NCI-H1436 treated with DMSO at 0.1 percent for 48 hours (cell line): ENCODE measurements around the gene TLE2.
A peak's percentile ranks its signal among the peaks of the same experiment; 100 is the strongest.

Experiments
- DNase-seq: peaks from one replicate; lab custom pipeline; 2025; lab: John Stamatoyannopoulos, UW

The TLE2 gene

DNA sequence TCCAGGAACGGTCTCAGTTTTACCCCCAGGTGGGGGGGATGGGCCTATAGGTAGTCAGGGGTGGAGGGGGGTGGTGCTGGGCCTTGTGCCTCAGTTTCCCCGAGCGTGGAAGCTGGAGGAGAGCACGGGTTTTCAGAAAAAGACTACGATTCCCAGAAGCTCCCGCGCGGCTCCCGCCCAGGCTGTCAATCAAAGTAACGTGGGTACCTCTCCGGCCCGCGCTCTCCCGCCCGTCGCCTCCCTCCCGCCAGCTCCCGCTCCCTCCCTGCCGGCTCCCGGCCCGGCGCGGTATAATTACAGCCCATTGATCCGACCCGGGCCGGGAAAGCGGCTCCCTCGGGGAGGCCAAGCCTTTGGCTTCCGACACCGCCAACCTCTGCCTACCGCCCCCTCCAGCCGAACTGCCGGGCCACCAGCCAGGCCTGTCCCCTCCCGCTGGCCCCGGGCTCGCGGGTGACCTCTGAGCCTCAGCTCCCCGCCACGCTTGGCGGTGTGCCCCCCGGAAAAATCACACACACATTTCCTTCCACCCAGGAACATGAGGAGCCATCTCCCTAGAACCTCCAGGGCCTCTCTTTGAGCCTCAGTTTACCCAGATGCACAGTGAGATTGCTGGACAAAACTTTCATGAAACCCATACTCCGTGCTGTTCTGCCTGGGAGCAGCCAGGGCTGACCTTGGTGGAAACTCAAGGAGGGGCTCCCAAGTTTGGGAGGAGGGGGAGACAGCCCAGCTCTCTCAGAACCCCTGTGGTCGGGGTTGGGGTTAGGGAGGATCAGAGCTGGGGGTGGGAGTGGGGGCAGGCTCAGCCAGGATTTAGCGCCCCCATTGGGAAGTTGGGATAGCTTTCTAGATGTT lies 7.3 kb upstream of the TLE2 start:
- peak; percentile 88 for DNase-seq

DNA sequence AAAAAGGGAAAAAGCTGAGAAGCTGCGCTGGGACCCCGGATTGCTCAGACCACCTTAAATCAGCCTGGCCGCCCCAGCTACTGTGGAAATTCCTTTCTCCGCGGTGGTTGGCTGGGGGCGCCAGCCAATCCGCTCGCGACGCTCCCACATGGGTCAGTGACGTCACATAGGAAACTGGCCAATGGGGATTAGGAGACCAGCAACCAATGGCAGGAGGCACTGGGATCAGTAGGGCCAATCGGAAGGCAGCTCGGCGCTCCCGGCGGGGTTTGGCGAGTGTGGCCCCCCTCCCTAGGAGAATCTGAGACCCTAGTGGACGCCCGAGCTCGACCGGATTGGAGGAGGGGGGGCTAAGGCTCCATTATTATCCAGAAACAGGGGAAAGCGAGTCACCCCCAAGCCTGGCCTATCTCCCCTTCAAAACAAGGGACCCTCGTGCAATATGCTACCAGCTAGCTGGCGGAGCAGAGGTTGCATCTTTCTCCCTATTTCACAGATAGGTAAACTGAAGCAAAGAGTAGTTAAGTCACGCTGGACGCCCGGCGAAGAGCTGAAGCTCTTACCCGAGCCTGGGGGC lies 6.5 kb upstream of the TLE2 start:
- peak; percentile 96 for DNase-seq

DNA sequence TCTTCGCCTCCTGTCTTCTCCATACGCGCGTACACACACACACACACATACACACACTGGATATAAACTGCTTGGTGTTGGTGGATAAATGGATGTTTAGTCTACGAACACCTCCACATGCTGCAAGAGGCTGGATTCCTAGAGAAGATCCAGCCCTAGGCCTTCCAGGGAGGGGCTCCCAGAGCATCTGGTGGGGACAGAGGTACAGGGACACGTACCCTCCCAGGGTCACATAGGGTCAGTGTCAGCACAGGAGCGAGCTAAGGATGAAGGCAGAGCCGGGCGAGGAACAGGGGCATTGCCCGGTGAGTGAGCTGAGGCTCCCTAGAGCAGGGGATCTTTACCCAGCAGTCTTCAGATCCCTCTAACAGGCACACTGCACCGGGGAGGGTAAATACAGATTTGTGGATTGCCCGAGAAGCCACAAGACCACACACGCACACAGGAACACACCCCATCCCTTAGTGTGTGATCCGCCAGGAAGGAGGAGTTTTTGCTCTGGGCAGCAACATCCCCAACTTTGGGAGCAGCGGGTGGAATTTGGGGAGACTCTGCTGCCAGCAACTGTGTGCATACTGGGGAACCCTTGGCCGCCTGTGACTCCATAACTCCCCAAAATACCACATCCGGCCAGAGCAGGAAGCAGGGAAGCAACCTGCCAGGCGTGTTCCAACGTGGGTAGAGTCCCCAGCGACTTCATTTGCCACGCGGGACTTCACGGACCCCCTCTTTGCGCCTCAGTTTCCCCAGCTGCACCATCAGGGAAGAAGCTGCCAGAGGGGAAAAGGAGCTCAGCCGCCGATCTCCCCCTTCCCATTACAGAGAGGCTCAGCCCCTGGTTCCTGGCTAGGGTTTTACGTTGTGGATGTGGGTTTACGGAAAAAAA lies 5.8 kb upstream of the TLE2 start:
- DNase-seq, result no peak

DNA sequence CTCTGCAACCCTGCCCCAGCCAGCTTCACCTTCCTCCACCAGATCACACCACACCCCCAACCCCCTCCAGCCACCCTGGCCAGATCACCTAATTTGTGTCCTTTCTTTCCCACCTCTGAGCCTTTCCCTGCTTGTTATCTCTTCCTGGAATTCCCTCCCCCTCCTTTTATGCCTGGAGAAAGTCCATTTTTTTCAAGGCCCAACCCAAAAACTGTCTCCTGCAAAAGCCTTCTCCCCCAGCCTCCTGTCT lies 5.3 kb upstream of the TLE2 start:
- DNase-seq, result no peak

DNA sequence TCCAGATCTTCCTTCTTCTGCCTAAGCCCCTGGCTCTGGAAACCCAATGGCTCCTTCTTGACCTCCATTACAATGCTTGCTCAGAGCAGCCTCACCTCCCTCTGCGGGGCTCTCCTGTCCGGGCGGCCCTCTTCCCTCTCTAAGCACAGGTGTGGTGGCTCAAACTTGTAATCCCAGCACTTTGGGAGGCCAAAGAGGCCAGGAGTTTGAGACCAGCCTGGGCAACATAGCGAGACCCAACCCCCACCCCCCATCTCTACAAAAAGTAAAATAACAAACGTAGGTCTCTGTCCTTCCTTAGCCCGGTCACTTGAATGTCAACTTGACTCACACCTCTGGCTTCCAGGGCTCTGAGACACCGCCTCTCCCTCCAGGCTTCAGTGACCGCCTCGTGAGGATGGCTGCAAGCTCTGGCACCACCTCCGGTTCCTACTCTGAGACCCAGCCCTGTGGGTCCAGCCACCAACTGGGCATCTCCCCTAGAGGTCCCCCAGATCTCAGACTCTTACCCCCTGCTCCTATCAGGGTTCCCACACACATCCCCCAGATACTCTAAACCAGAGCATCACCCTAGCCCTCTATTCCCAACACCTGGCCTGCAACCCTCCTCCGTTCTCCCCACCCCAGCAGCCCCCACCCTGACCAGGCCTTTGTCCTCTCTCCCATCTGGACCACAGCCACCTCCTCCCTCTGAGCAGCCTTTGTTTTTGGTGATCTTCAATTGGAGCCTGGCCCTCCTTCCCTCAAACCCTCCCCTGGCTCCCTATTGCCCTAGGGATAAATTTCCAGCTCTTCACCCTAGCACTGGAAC lies 4.7 kb upstream of the TLE2 start:
- no peak for DNase-seq

DNA sequence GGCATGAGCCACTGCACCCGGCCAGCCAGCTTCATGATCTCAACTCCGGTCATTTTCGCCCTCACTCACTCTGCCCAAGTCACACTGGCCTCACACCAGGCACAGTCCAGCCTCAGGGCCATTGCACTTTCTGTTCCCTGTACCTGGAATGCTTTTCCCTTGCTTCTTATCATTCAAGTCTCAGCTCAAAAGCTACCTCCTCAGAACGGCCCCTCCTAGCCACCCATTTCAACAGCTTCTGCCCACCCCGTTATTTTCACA lies 2.5 kb upstream of the TLE2 start:
- DNase-seq, result no peak

DNA sequence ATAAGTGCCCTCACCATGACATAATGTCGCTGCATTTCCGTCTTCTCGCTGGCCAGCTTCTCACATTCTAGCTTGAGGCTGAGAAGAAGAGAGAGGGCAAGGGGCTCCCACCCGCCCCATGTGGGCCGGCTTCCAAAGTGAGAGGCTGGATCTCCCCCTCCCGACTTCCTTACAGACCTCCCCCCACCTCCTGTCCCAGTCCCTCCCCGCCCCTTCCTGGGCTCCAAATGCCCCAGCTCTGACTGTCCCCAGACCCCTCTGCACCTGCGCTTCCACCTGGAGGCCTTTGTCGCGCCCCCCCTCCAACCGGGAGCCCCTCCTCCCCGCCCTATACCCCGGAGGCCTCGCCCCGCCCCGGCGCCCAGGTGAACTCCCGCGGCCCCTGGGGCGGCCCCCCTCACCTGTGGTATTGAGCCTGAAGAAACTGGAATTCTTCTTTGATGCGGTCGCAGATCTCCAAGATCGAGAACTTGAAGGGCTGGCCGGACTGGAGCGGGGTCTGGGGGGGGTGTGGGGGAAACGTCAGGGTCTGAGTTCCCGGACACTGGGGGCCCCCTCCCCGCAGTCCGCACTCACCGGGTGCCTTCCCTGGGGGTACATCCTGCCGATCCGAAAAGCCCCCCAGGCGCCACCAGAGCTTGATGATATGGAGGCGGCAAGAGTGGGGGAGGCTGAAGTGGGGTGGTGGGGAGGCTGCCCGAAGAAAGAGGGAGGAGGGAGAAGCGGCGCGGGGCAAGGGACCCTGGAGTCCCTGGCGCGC lies 595 bp downstream of the TLE2 start:
- DNase-seq, result no peak

DNA sequence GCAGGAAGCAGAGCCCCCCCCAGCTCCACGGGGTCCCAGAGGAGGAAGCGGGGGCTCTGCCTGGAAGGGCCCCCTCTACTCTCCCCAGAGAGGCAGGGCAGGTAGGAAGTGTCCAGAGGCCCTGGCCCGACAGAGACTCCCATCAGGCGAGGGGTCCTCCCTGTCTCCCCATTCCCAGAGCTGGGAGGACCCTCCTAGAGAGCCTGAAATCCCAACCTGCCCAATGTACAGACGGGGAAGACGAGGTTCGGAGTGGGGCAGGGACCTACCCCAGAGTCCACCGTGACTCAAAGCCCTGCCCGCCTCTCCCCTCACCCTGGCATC lies 1.1 kb downstream of the TLE2 start:
- no peak for DNase-seq

DNA sequence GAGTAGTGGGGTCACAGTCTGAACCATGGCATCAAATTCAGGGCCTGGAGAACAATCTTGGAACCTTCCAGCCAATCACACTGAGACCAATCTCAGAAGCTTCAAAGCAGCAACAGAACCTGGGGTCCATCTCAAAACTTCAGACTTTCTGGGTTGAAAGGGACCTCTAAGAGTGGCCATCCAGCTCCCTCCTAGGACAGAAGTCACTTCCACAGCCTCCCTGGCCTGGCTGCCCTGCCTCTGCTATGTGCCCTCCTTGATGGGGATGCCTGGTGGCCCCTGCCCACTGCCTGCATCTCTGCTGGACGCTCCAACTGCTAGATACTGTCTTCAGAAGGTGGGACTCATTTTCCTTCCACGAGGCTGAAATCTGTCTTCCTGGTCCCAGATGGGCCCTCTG lies 1.8 kb downstream of the TLE2 start:
- DNase-seq, result no peak

DNA sequence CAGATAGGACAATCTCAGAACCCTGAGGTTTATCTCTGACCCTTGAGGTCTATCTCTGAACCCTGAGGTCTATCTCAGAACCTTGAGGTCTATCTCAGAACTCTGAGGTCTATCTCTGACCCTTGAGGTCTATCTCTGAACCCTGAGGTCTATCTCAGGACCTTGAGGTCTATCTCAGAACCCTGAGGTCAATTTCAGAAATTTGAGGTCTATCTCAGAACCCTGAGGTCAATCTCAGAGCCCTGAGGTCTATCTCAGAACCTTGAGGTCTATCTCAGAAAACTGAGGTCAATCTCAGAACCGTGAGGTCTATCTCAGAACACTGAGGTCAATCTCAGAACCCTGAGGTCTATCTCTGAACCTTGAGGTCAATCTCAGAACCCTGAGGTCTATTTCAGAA lies 2.3 kb downstream of the TLE2 start:
- DNase-seq, result no peak

DNA sequence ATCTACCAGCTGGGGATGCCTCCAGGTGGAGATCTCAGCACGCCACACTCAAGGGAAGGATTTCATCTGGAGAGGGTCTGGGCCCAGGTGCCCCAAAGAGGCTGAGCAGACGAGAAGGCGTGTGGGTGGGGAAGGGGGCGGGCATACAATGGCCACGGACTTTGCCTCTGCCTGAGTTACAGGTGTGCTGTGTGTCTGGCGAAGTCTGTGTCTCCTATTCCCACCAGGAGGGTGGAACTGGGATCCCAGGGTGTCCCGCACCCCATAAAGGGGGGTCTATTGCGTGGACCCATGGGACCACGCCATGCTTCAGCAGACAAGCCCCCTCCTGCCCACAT lies 3.6 kb downstream of the TLE2 start:
- no peak for DNase-seq

DNA sequence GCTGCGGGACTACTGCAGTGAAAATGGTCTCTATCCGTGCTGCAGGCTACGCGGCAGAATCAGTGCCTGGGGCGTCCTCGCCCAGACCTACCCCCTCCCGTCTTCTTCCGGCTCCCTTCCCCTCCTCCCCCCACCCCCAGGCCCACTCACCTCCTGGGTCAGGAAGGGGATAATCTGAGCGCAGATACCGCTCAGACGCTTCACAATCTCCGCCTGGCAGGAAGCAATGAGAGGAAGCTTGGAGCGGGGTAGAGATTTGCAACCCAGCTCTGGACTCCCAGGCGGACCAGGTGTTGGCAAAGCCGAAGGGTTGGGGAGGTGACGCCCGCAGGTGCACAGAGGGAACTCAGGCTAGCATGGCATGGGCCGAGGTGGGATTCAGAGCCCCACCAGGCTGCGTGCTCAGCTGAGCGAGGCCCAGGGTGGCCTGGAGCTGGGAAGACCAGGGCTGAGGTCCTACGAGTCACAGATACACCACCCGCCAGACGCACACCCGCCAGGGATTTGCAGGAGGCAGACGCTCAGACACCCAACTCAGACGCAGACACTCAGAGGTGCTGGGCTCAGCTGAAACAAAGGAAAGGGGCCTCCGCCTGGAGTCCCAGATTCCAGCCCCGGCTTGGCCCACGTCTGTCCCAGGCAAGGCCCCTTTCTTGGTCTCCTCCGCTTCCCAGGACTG lies 4.1 kb downstream of the TLE2 start:
- no peak for DNase-seq

DNA sequence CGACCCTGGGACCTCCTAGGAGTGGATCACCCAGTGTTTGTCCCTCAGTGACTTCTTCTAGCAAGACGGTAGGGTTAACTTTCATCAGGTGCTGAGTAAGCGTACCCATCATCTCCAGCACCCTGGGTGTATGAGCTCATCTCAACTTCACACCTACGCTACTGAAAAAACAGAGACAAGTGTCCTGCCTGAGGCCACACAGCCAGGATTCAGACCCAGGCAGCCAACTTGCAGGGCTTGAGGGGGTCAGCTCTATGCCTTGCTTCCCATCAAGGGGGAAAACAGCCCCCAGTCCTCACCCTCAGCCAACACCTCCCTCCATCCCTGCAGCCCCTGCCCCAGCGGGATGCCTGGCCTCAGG lies 4.6 kb downstream of the TLE2 start:
- DNase-seq, result no peak

DNA sequence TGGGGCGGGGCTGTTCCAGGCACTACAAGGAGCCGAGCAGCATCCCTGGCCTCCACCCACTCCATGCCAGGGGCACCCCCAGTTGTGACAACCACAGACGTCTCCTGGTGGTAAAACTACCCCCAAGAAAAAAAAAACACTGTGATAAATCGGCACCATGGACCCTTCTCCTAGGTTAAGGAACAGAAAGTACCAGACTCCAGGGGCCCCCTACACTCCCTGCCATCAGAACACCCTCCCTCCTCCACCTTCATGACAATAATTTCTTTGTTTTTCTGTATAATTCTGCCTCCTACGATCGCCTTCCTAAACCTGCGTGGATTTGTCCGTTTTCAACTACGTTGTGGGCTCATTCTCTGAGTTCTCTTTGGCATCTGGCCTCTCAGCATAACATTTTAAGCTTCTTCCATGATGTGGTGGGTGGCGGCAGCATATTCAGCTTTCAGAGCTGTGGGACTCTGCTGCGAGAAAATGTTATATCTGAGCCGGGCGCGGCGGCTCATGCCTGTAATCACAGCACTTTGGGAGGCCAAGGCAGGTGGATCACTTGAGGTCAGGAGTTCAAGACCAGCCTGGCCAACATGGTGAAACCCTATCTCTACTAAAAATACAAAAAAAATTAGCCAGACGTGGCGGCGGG lies 8.6 kb downstream of the TLE2 start:
- no peak for DNase-seq

DNA sequence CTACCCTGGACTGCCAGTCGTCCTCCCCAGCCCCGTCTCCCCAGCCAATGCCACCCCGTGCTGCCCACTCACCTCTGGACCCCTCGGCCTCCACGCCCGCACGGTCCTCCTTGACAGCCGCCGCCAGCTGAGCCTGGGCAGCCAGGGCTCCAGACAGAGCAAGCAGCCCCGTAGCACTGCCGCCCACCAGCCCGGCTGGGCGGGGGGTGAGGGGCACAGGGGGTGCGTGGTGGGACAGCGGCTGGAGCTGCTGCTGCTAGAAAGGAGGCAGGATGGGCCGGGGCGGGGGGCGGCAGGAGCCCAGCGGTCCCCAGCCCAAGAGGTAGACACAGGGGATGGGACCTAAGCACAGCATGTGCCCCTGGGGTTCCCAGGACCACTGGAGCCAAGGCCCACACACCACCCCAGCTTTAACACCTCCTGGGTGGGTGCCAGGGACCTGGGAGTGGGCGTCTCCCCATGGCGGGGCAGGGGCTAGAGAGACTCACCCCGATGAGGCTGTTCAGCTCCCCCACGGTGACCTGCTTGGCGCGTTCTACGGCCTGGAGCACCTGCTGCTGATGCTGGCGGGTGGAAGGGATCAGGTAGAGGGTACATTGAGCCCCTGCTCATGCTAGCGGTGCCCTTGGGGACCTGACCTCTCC lies 9.7 kb downstream of the TLE2 start:
- DNase-seq, result no peak

DNA sequence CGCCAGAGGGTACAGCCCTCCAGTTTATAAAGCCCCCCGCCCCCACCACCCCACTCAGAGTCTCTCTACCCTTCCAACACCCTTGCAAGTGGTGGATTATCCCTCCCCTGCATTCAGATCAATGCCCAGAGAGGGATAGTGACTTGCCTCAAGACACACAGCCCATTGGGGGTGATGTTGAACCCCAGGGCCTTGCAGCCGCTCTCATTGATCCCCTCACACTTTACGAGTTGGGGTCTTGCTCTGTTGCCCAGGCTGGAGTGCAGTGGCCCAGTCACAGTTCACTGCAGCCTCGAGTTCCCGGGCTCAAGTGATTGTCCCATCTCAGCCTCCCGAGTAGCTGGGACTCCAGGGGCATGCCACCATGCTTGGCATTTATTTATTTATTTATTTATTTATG lies 11.2 kb downstream of the TLE2 start:
- DNase-seq, result no peak

DNA sequence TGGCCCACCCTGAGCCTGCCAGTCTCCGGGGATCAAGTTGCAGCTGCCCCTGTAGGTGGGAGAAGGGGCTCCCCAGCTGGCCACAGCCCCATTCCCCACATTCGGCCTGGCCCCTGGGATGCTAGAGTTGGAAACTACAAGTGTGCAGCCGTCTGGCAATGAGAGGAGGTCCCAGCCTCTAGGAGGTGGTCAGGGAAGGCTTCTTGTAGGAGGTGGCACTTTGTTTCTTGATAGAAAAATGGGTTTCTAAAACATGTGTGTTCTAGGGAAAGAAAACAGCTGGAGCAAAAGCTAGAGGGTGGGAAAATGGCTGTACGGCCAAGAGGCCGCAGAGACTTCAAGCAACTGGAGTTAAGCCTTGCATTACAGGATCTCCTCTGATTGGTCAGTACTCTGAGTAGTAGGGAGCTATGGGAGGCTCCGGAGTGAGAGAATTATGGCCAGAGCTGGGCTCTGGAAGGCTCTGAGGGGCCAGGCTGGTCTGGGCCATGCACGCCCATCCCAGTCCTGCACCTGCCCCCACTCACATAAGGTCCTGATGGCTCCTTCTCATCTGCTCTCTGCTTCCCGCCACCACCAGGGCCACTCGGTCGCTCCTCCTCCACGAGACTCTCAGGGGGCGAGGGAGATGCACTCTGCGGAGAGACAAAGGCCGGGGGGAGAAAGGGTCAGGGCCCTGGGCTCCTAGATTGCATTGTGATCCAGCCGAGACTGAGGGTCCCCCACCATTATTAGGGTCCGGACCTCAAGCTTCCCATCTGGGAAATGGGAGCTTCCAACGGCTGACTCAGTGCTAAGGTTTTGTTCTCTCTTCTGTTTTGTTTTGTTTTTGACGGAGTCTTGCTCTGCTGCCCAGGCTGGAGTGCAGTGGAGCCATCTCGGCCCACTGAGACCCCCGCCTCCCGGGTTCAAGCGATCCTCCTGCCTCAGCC lies 13.7 kb downstream of the TLE2 start:
- no peak for DNase-seq

DNA sequence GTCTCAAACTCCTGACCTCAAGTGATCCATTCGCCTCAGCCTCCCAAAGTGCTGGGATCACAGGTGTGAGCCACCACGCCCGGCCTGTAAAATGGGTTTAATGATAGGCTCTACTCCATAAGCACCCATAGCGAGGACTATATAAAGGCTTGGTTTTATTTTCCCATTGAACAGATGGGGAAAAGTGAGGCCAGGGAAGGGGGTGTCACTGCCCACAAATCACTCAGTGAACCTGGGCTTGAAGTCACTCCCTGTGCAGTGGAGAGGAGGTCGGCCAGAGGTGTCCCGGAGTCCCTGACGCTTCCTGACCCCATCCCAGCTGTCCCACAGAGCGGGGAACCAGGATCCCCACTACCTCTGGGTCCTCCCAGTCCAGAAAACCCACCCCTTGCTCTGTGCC lies 14.9 kb downstream of the TLE2 start:
- DNase-seq, result no peak

DNA sequence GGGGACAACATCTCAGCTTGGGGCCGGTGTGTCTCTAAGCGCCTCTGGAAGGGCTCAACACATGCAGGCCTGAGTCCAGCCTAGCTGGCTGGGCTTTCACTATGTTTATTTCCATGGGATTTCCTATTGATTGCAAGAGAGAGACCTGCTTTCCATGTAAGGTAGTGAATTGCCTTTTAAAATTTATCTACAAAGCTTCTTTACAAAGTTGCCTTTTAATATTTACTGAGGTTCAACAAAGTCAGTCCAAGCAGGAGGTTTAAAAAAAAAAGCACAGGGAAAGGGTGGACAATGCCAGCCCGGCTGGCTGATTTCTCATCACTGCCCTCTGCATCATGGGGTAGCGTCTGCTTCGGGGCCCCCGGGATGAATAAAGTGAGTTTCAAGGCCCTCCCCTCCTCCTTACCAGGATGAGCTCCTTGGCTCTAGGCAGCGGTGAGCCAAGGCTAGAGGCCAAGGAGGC lies 15.8 kb downstream of the TLE2 start:
- no peak for DNase-seq
